HL-60 (cell line): ENCODE data around the gene C2CD4D.

ENCODE experiments used
- GABPA ChIP-seq: IDR thresholded peaks from 2 replicates; pipeline ENCODE4 v1.6.1; 2012; ENCODE audit warnings: low read depth
- POLR2AphosphoS5 ChIP-seq: IDR thresholded peaks from 2 replicates; pipeline ENCODE4 v1.6.1; 2012; ENCODE audit warnings: low read depth
- TF ChIP-seq, protein P1 (sequence below): IDR thresholded peaks from one replicate; pipeline ENCODE4 v1.5.1; 2011; ENCODE audit warnings: low read length, control low read depth, inconsistent platforms; ENCODE audit not compliant: insufficient read depth
- TF ChIP-seq, protein P2 (sequence below): IDR thresholded peaks from 2 replicates; pipeline ENCODE4 v1.6.1; 2012; ENCODE audit warnings: low read depth; ENCODE audit not compliant: insufficient replicate concordance

DNA sequence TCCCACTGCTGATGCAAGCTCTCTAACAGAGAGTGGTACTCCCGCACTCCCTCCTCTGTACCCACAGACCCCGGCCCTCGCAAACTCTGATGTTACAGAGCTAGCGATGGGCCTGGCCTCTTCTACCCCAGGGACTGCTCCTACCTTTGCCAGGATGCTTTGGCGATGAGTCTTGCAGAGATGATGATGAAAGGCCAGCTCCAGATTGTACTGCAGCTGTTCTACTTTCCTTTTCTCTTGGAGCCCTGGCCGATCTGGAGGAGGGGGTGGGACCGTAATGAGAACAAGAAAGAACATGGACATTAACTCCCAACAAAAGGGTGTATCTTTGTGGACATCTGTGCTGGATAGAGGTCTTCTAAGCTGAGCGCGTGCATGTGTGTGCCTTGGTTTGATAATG is 28.4 kb downstream of the C2CD4D start:
- TF ChIP-seq, protein P1, sequence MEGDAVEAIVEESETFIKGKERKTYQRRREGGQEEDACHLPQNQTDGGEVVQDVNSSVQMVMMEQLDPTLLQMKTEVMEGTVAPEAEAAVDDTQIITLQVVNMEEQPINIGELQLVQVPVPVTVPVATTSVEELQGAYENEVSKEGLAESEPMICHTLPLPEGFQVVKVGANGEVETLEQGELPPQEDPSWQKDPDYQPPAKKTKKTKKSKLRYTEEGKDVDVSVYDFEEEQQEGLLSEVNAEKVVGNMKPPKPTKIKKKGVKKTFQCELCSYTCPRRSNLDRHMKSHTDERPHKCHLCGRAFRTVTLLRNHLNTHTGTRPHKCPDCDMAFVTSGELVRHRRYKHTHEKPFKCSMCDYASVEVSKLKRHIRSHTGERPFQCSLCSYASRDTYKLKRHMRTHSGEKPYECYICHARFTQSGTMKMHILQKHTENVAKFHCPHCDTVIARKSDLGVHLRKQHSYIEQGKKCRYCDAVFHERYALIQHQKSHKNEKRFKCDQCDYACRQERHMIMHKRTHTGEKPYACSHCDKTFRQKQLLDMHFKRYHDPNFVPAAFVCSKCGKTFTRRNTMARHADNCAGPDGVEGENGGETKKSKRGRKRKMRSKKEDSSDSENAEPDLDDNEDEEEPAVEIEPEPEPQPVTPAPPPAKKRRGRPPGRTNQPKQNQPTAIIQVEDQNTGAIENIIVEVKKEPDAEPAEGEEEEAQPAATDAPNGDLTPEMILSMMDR: no peak
- TF ChIP-seq POLR2AphosphoS5 (no peak), GABPA (no peak)
- TF ChIP-seq, protein P2, sequence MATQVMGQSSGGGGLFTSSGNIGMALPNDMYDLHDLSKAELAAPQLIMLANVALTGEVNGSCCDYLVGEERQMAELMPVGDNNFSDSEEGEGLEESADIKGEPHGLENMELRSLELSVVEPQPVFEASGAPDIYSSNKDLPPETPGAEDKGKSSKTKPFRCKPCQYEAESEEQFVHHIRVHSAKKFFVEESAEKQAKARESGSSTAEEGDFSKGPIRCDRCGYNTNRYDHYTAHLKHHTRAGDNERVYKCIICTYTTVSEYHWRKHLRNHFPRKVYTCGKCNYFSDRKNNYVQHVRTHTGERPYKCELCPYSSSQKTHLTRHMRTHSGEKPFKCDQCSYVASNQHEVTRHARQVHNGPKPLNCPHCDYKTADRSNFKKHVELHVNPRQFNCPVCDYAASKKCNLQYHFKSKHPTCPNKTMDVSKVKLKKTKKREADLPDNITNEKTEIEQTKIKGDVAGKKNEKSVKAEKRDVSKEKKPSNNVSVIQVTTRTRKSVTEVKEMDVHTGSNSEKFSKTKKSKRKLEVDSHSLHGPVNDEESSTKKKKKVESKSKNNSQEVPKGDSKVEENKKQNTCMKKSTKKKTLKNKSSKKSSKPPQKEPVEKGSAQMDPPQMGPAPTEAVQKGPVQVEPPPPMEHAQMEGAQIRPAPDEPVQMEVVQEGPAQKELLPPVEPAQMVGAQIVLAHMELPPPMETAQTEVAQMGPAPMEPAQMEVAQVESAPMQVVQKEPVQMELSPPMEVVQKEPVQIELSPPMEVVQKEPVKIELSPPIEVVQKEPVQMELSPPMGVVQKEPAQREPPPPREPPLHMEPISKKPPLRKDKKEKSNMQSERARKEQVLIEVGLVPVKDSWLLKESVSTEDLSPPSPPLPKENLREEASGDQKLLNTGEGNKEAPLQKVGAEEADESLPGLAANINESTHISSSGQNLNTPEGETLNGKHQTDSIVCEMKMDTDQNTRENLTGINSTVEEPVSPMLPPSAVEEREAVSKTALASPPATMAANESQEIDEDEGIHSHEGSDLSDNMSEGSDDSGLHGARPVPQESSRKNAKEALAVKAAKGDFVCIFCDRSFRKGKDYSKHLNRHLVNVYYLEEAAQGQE: no peak
